Liver (tissue), 9 donors: Measurements from ENCODE around the gene SLC12A5. TPM values are rescaled to one million over a fixed set of nuclear protein-coding genes. Genes with fewer than 3 reads are reported as not detected.

Experiments used
- DNase-seq: peaks from one replicate; pipeline ENCODE4 v3.0.0-alpha.2; 2017; ENCODE audit warnings: low spot score
- H3K27ac ChIP-seq, 2 donors: one replicate each; pipeline ENCODE4 v1.7.0; 2013; ENCODE audit warnings: inconsistent platforms in 2 of 2, low read length in 2 of 2, control low read depth in 1 of 2, low read depth in 1 of 2, mild to moderate bottlenecking in 1 of 2
- H3K27me3 ChIP-seq, 4 donors: one replicate each; pipeline versions ENCODE4 v1.6.1 to v1.7.0; 2013; ENCODE audit warnings: low read length in 3 of 4, inconsistent platforms in 1 of 4, mild to moderate bottlenecking in 1 of 4, moderate library complexity in 1 of 4; ENCODE audit not compliant: control insufficient read depth in 4 of 4, insufficient read depth in 4 of 4
- H3K36me3 ChIP-seq, 4 donors: one replicate each; pipeline versions ENCODE4 v1.6.1 to v1.7.0; 2013; ENCODE audit warnings: low read length in 3 of 4, mild to moderate bottlenecking in 3 of 4, low read depth in 1 of 4, moderate library complexity in 1 of 4; ENCODE audit not compliant: control insufficient read depth in 4 of 4, insufficient read depth in 3 of 4
- H3K4me1 ChIP-seq, 4 donors: one replicate each; pipeline versions ENCODE4 v1.6.1 to v1.7.0; 2013; ENCODE audit warnings: low read length in 3 of 4, mild to moderate bottlenecking in 3 of 4, moderate library complexity in 1 of 4; ENCODE audit not compliant: control insufficient read depth in 4 of 4, insufficient read depth in 4 of 4
- H3K4me3 ChIP-seq, 3 donors: one replicate each; pipeline versions ENCODE4 v1.6.1 to v1.7.0; 2013; ENCODE audit warnings: low read length in 3 of 3, control low read depth in 1 of 3, low read depth in 1 of 3, mild to moderate bottlenecking in 1 of 3
- H3K9ac ChIP-seq, 2 donors: one replicate each; pipeline ENCODE4 v1.7.0; 2013; ENCODE audit warnings: low read length in 2 of 2, mild to moderate bottlenecking in 2 of 2, moderate library complexity in 2 of 2, control low read depth in 1 of 2, low read depth in 1 of 2
- H3K9me3 ChIP-seq, 4 donors: one replicate each; pipeline versions ENCODE4 v1.6.1 to v1.7.0; 2013; ENCODE audit warnings: low read length in 3 of 4; ENCODE audit not compliant: control insufficient read depth in 4 of 4
- CTCF ChIP-seq: fragments of 150-350 bp; IDR thresholded peaks from 2 replicates; pipeline ENCODE4 v1.5.1; 2017; ENCODE audit warnings: improper control_type of control experiment, low read depth, low read length; ENCODE audit not compliant: missing input control
- EGR1 ChIP-seq, 2 donors: IDR thresholded peaks; 2 replicates each; pipeline ENCODE4 v1.6.1; 2016 to 2018; ENCODE audit warnings: antibody characterized with exemption in 2 of 2, low read depth in 2 of 2
- FOXA1 ChIP-seq: IDR thresholded peaks from 2 replicates; pipeline ENCODE4 v1.6.1; 2016; ENCODE audit warnings: antibody characterized with exemption
- FOXA2 ChIP-seq: IDR thresholded peaks from 2 replicates; pipeline ENCODE4 v1.6.1; 2016; ENCODE audit warnings: antibody characterized with exemption
- GABPA ChIP-seq, 2 donors: IDR thresholded peaks in 1 of 2; conservative IDR thresholded peaks in 1 of 2; 2 replicates each; pipeline ENCODE4 v1.6.1; 2016; ENCODE audit warnings: antibody characterized with exemption in 2 of 2, mild to moderate bottlenecking in 1 of 2, moderate library complexity in 1 of 2
- HNF4A ChIP-seq, 2 donors: conservative IDR thresholded peaks; 2 replicates each; pipeline ENCODE4 v1.6.1; 2016; ENCODE audit warnings: antibody characterized with exemption in 2 of 2, mild to moderate bottlenecking in 2 of 2
- HNF4G ChIP-seq: IDR thresholded peaks from 2 replicates; pipeline ENCODE4 v1.6.1; 2016; ENCODE audit warnings: antibody characterized with exemption
- JUND ChIP-seq, 2 donors: IDR thresholded peaks; 2 replicates each; pipeline ENCODE4 v1.6.1; 2016; ENCODE audit warnings: antibody characterized with exemption in 2 of 2
- NR2F2 ChIP-seq: IDR thresholded peaks from 2 replicates; pipeline ENCODE4 v1.6.1; 2016; ENCODE audit warnings: antibody characterized with exemption
- RAD21 ChIP-seq, 2 donors: IDR thresholded peaks; 2 replicates each; pipeline ENCODE4 v1.6.1; 2016; ENCODE audit warnings: antibody characterized with exemption in 2 of 2, mild to moderate bottlenecking in 2 of 2
- RXRA ChIP-seq, 2 donors: IDR thresholded peaks; 2 replicates each; pipeline ENCODE4 v1.6.1; 2017 to 2018; ENCODE audit warnings: antibody characterized with exemption in 2 of 2, mild to moderate bottlenecking in 1 of 2
- SP1 ChIP-seq: IDR thresholded peaks from 2 replicates; pipeline ENCODE4 v1.6.1; 2018; ENCODE audit warnings: antibody characterized with exemption, mild to moderate bottlenecking
- TAF1 ChIP-seq: conservative IDR thresholded peaks from 2 replicates; pipeline ENCODE4 v1.6.1; 2016; ENCODE audit warnings: antibody characterized with exemption, mild to moderate bottlenecking
- YY1 ChIP-seq: IDR thresholded peaks from 2 replicates; pipeline ENCODE4 v1.6.1; 2016; ENCODE audit warnings: antibody characterized with exemption, mild to moderate bottlenecking
- WGBS: extraction: QIAGEN DNeasy Blood & Tissue Kit; methylation state at CpG from one replicate; pipeline ENCODE4 v1.1.7; 2013; 5-methylcytosine and 5-hydroxymethylcytosine counted together
- polyA plus RNA-seq, 2 donors: library from polyadenylated mRNA; stranded (reverse) in 1 of 2; unstranded in 1 of 2; fragments of 200-250 nt in 1 of 2; fragments of >200 nt in 1 of 2; fragmentation: Nextera tagmentation in 1 of 2; extraction: Ambion mirVana in 1 of 2; gene quantifications; one replicate each; pipeline versions ENCODE4 v1.2.1 to v1.2.3, GENCODE V29; 2013 to 2015
- total RNA-seq, 2 donors: library from RNA; depleted of rRNA; stranded (reverse); fragments of >200 nt; gene quantifications; one replicate each; pipeline ENCODE4 v1.2.3, GENCODE V29; 2014
- TF ChIP-seq, protein P1 (sequence below): IDR thresholded peaks from 2 replicates; pipeline ENCODE4 v1.6.1; 2016; ENCODE audit warnings: antibody characterized with exemption
- TF ChIP-seq, protein P2 (sequence below): IDR thresholded peaks from 2 replicates; pipeline ENCODE4 v1.6.1; 2016; ENCODE audit warnings: antibody characterized with exemption
- TF ChIP-seq, protein P3 (sequence below): IDR thresholded peaks from 2 replicates; pipeline ENCODE4 v1.6.1; 2016; ENCODE audit warnings: antibody characterized with exemption, mild to moderate bottlenecking
- TF ChIP-seq, protein P4 (sequence below): IDR thresholded peaks from 2 replicates; pipeline ENCODE4 v1.6.1; 2016; ENCODE audit warnings: antibody characterized with exemption
- donor health status: healthy.
- donor health status: healthy.
- donor health status: healthy.
- donor health status: healthy.
- donor health status: healthy.

Gene SLC12A5
- total and polyA plus RNA-seq, 4 donors = 0.33 to 1.5 TPM; not detected in 2

- no peak overlapping the region for H3K4me3 ChIP-seq
- no peak overlapping the region for H3K27ac ChIP-seq
- no peak for TF ChIP-seq HNF4G
- no peak for TF ChIP-seq FOXA2
- no peak for TF ChIP-seq TAF1
- no peak for TF ChIP-seq FOXA1
- TF ChIP-seq EGR1 (IDR thresholded peaks at IDR 0.05; ENCODE audit: low read depth in 2 of 2) = no peak
- TF ChIP-seq, protein P1, sequence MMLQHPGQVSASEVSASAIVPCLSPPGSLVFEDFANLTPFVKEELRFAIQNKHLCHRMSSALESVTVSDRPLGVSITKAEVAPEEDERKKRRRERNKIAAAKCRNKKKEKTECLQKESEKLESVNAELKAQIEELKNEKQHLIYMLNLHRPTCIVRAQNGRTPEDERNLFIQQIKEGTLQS = no peak
- TF ChIP-seq, protein P2, sequence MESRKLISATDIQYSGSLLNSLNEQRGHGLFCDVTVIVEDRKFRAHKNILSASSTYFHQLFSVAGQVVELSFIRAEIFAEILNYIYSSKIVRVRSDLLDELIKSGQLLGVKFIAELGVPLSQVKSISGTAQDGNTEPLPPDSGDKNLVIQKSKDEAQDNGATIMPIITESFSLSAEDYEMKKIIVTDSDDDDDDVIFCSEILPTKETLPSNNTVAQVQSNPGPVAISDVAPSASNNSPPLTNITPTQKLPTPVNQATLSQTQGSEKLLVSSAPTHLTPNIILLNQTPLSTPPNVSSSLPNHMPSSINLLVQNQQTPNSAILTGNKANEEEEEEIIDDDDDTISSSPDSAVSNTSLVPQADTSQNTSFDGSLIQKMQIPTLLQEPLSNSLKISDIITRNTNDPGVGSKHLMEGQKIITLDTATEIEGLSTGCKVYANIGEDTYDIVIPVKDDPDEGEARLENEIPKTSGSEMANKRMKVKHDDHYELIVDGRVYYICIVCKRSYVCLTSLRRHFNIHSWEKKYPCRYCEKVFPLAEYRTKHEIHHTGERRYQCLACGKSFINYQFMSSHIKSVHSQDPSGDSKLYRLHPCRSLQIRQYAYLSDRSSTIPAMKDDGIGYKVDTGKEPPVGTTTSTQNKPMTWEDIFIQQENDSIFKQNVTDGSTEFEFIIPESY = no peak
- TF ChIP-seq, protein P3, sequence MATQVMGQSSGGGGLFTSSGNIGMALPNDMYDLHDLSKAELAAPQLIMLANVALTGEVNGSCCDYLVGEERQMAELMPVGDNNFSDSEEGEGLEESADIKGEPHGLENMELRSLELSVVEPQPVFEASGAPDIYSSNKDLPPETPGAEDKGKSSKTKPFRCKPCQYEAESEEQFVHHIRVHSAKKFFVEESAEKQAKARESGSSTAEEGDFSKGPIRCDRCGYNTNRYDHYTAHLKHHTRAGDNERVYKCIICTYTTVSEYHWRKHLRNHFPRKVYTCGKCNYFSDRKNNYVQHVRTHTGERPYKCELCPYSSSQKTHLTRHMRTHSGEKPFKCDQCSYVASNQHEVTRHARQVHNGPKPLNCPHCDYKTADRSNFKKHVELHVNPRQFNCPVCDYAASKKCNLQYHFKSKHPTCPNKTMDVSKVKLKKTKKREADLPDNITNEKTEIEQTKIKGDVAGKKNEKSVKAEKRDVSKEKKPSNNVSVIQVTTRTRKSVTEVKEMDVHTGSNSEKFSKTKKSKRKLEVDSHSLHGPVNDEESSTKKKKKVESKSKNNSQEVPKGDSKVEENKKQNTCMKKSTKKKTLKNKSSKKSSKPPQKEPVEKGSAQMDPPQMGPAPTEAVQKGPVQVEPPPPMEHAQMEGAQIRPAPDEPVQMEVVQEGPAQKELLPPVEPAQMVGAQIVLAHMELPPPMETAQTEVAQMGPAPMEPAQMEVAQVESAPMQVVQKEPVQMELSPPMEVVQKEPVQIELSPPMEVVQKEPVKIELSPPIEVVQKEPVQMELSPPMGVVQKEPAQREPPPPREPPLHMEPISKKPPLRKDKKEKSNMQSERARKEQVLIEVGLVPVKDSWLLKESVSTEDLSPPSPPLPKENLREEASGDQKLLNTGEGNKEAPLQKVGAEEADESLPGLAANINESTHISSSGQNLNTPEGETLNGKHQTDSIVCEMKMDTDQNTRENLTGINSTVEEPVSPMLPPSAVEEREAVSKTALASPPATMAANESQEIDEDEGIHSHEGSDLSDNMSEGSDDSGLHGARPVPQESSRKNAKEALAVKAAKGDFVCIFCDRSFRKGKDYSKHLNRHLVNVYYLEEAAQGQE = no peak
- no peak for TF ChIP-seq RAD21 (IDR thresholded peaks at IDR 0.05)
- TF ChIP-seq, protein P4, sequence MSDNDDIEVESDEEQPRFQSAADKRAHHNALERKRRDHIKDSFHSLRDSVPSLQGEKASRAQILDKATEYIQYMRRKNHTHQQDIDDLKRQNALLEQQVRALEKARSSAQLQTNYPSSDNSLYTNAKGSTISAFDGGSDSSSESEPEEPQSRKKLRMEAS = no peak
- no peak for TF ChIP-seq JUND (IDR thresholded peaks at IDR 0.05)
- TF ChIP-seq NR2F2 = no peak
- no peak for TF ChIP-seq HNF4A (conservative IDR thresholded peaks at IDR 0.05)
- no peak for TF ChIP-seq GABPA (IDR thresholded peaks at IDR 0.05 in 1 of 2, conservative IDR thresholded peaks at IDR 0.05 in 1 of 2)
- TF ChIP-seq CTCF = no peak
- TF ChIP-seq YY1 = no peak
- TF ChIP-seq SP1 = no peak
- peaks cover 2 to 3% (median 3%) of the 10 kb centered on the region in 4 donors for H3K4me1 ChIP-seq
- H3K9ac ChIP-seq = no peak overlapping the region
- no peak for DNase-seq
- no peaks in the 10 kb centered on the region for H3K9me3 ChIP-seq
- H3K36me3 ChIP-seq = no peaks in the 10 kb centered on the region
- WGBS = 60% methylated on average over 4 of the region's 4 CpGs
- H3K27me3 ChIP-seq = peaks cover 3 to 10% (median 8%) of the 10 kb centered on the region in 4 donors
Measured at GRCh38 chr20:46023999-46024398, 5.0 kb upstream of the SLC12A5 start.

DNA sequence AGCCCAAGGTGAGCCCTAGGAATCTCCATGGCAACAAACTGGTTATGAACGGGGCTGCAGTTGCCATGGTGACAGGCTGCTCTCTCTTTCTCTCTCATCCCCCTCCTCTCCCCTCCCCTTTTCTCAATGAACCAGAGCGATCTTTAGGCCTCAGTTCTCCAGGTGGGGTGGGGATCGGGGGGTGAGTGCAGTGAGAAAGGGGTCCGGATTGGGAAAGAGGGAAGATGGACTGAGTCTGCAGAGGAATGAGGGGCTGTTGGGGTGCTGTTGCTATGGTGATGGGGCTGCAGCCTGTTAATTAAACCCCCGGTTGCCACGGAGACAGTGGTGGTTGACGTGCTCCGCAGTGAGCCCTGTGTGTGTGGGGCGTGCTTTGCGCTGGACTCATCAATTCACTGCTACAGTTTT is 3.6 kb upstream of the SLC12A5 start:
- peaks cover 3 to 11% (median 8%) of the 10 kb centered on the region in 4 donors for H3K27me3 ChIP-seq
- no peaks in the 10 kb centered on the region for H3K36me3 ChIP-seq
- WGBS = 75% methylated on average over 10 of the region's 10 CpGs
- no peak overlapping the region for H3K27ac ChIP-seq
- no peaks in the 10 kb centered on the region for H3K9me3 ChIP-seq
- no peak for TF ChIP-seq GABPA (IDR thresholded peaks at IDR 0.05 in 1 of 2, conservative IDR thresholded peaks at IDR 0.05 in 1 of 2)
- no peak for TF ChIP-seq NR2F2
- TF ChIP-seq RXRA (IDR thresholded peaks at IDR 0.05) = no peak
- TF ChIP-seq EGR1 (IDR thresholded peaks at IDR 0.05; ENCODE audit: low read depth in 2 of 2) = no peak
- no peak for TF ChIP-seq JUND (IDR thresholded peaks at IDR 0.05)
- no peak for TF ChIP-seq FOXA2
- TF ChIP-seq SP1 = no peak
- DNase-seq = no peak
- H3K4me1 ChIP-seq = peaks cover 2 to 3% (median 3%) of the 10 kb centered on the region in 4 donors
- no peak overlapping the region for H3K4me3 ChIP-seq
- no peak overlapping the region for H3K9ac ChIP-seq
